Neural progenitor cell (in vitro differentiated cells): Measurements from ENCODE around the gene SLC17A9. TPM values are rescaled to one million over a fixed set of nuclear protein-coding genes. Genes with fewer than 3 reads are reported as not detected.

ENCODE experiments used
- DNase-seq: peaks from one replicate; pipeline ENCODE4 v3.0.0-alpha.2; 2016; ENCODE audit warnings: low spot score
- H2AFZ ChIP-seq: fragments of 200-600 bp; sonication (generic); replicated peaks from 2 replicates; pipeline ENCODE4 v1.6.1; 2016; ENCODE audit warnings: antibody characterized with exemption
- H3F3A ChIP-seq: fragments of 200-600 bp; sonication (generic); 2 replicates; pipeline ENCODE4 v1.6.1; 2016; ENCODE audit warnings: antibody characterized with exemption, low read depth
- H3K27ac ChIP-seq: fragments of 200-600 bp; sonication (generic); 2 replicates; pipeline ENCODE4 v1.5.1; 2016; ENCODE audit warnings: mild to moderate bottlenecking
- H3K27me3 ChIP-seq: fragments of 200-600 bp; sonication (generic); 2 replicates; pipeline ENCODE4 v1.6.1; 2016; ENCODE audit warnings: mild to moderate bottlenecking, moderate library complexity
- H3K36me3 ChIP-seq: fragments of 200-600 bp; sonication (generic); 2 replicates; pipeline ENCODE4 v1.5.1; 2016
- H3K4me1 ChIP-seq: fragments of 200-600 bp; sonication (generic); 2 replicates; pipeline ENCODE4 v1.6.1; 2016; ENCODE audit warnings: mixed run types
- H3K4me2 ChIP-seq: fragments of 200-600 bp; sonication (generic); 2 replicates; pipeline ENCODE4 v1.6.1; 2016
- H3K4me3 ChIP-seq: fragments of 200-600 bp; sonication (generic); 2 replicates; pipeline ENCODE4 v1.5.1; 2016
- H3K79me2 ChIP-seq: fragments of 200-600 bp; sonication (generic); 2 replicates; pipeline ENCODE4 v1.6.1; 2016; ENCODE audit warnings: low read depth
- H3K9ac ChIP-seq: fragments of 200-600 bp; sonication (generic); 2 replicates; pipeline ENCODE4 v1.6.1; 2016
- H3K9me3 ChIP-seq: fragments of 200-600 bp; sonication (generic); 2 replicates; pipeline ENCODE4 v1.5.1; 2016; ENCODE audit warnings: low read depth
- H4K20me1 ChIP-seq: fragments of 200-600 bp; sonication (generic); 2 replicates; pipeline ENCODE4 v1.6.1; 2016; ENCODE audit warnings: low read depth
- H3K27ac Mint-ChIP-seq: 3 replicates; pipeline ENCODE4 v1.8.0; 2021; ENCODE audit warnings: mixed read lengths
- H3K27me3 Mint-ChIP-seq: 2 replicates; pipeline ENCODE4 v1.8.0; 2022; ENCODE audit warnings: low read depth, mild to moderate bottlenecking, inconsistent platforms, moderate library complexity, mixed read lengths; ENCODE audit not compliant: insufficient read depth
- H3K36me3 Mint-ChIP-seq: 3 replicates; pipeline ENCODE4 v1.8.0; 2021; ENCODE audit warnings: mixed read lengths
- H3K4me1 Mint-ChIP-seq: 3 replicates; pipeline ENCODE4 v1.8.0; 2021; ENCODE audit warnings: mixed read lengths
- H3K4me3 Mint-ChIP-seq: 3 replicates; pipeline ENCODE4 v1.8.0; 2021; ENCODE audit warnings: mild to moderate bottlenecking, moderate library complexity, mixed read lengths
- H3K9me3 Mint-ChIP-seq: 3 replicates; pipeline ENCODE4 v1.8.0; 2020; ENCODE audit warnings: mixed read lengths
- CTCF ChIP-seq: fragments of 200-600 bp; sonication (generic); IDR thresholded peaks from 2 replicates; pipeline ENCODE4 v1.5.1; 2017; ENCODE audit warnings: antibody characterized with exemption, mild to moderate bottlenecking
- EZH2 ChIP-seq: fragments of 200-600 bp; sonication (generic); IDR thresholded peaks from 2 replicates; pipeline ENCODE4 v1.6.1; 2017; ENCODE audit warnings: antibody characterized with exemption, mild to moderate bottlenecking, moderate library complexity
- EZH2phosphoT487 ChIP-seq: fragments of 200-600 bp; sonication (generic); IDR thresholded peaks from 2 replicates; pipeline ENCODE4 v1.6.1; 2017; ENCODE audit warnings: antibody characterized with exemption
- total RNA-seq: library from RNA; depleted of rRNA; stranded (reverse); fragments of >200 nt; gene quantifications from 2 replicates; pipeline ENCODE4 v1.2.3, GENCODE V29; 2015; ENCODE audit warnings: low replicate concordance

SLC17A9 gene
- total RNA-seq, 1 donor from 2014 or later, result 0.17 TPM

GRCh38 chr20:62965363-62965771 is 12.9 kb downstream of the SLC17A9 start:
- H3K36me3 ChIP-seq, result no peaks in the 10 kb centered on the region
- Mint-ChIP-seq H3K27me3 (peaks cover 7% of the 10 kb centered on the region), H3K27ac (no peak overlapping the region), H3K9me3 (no peaks in the 10 kb centered on the region), H3K4me1 (peaks cover 4% of the 10 kb centered on the region), H3K4me3 (no peak overlapping the region), H3K36me3 (no peaks in the 10 kb centered on the region)
- H3K9me3 ChIP-seq, result no peaks in the 10 kb centered on the region
- H3K4me1 ChIP-seq, result no peaks in the 10 kb centered on the region
- H3K9ac ChIP-seq, result no peak overlapping the region
- no peak overlapping the region for H3K4me2 ChIP-seq
- H3K27ac ChIP-seq, result no peak overlapping the region
- peaks cover 3% of the 10 kb centered on the region for H3K27me3 ChIP-seq
- TF ChIP-seq EZH2 (no peak), EZH2phosphoT487 (no peak), CTCF (peak; percentile 29)
- H3F3A ChIP-seq, result no peaks in the 10 kb centered on the region
- no peak overlapping the region for H2AFZ ChIP-seq
- H3K4me3 ChIP-seq, result no peak overlapping the region
- no peak for DNase-seq
- H4K20me1 ChIP-seq, result no peaks in the 10 kb centered on the region
- no peaks in the 10 kb centered on the region for H3K79me2 ChIP-seq

DNA sequence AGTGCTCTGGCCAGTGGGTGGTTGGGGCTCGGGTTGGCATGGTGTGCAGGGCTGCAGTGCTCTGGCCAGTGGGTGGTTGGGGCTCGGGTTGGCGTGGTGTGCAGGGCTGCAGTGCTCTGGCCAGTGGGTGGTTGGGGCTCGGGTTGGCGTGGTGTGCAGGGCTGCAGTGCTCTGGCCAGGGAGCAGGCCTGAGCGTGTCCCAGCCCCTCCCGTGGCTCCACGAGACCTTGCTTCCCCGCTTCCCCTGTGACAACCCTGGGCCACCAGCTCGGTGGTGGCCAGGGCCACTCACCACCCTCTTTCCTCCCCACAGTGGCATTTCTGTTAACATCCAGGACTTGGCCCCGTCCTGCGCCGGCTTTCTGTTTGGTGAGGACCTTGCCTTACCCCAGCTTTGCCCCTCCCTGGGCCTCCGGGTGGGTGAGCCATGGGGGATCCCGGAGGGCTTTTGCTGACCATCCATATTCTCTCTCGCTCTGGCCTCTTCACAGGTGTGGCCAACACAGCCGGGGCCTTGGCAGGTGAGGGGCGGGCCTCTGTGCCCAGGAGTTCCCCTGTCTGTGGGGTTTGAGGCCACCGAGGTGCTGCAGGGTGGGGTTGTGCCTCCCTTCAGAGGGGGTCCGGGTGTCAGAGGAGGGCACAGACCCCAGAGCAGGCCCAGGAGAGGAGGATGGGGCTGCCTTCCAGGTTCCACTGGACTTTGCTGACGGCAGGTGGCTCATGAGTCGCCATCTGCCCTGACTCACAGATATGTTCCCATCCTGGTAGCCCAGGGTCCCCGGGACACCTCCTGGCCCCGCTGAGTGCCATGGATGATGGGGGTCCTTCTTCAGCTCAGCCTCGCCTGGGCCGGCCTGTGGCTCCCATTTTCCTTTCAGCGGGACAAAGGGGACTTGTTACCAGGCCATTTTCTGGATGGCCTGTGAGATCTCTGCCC is 14.0 kb downstream of the SLC17A9 start:
- H3K79me2 ChIP-seq, result no peaks in the 10 kb centered on the region
- no peak overlapping the region for H3K27ac ChIP-seq
- Mint-ChIP-seq H3K4me3 (no peak overlapping the region), H3K27ac (no peak overlapping the region), H3K36me3 (no peaks in the 10 kb centered on the region), H3K27me3 (peaks cover 11% of the 10 kb centered on the region), H3K4me1 (peaks cover 7% of the 10 kb centered on the region), H3K9me3 (no peaks in the 10 kb centered on the region)
- TF ChIP-seq CTCF (no peak), EZH2phosphoT487 (no peak), EZH2 (no peak)
- no peaks in the 10 kb centered on the region for H3K4me1 ChIP-seq
- H3K4me2 ChIP-seq, result no peak overlapping the region
- DNase-seq, result no peak
- H3K9ac ChIP-seq, result no peak overlapping the region
- no peaks in the 10 kb centered on the region for H4K20me1 ChIP-seq
- no peaks in the 10 kb centered on the region for H3F3A ChIP-seq
- H3K4me3 ChIP-seq, result no peak overlapping the region
- H3K27me3 ChIP-seq, result peaks cover 8% of the 10 kb centered on the region
- H3K9me3 ChIP-seq, result no peaks in the 10 kb centered on the region
- no peaks in the 10 kb centered on the region for H3K36me3 ChIP-seq
- H2AFZ ChIP-seq, result no peak overlapping the region

GRCh38 chr20:62967149-62967501 is 14.6 kb downstream of the SLC17A9 start:
- no peaks in the 10 kb centered on the region for H3K9me3 Mint-ChIP-seq
- DNase-seq, result no peak
- peaks cover 10% of the 10 kb centered on the region for H3K27me3 ChIP-seq
- no peaks in the 10 kb centered on the region for H3K4me1 ChIP-seq
- no peaks in the 10 kb centered on the region for H3K36me3 ChIP-seq
- H3K27ac ChIP-seq, result no peak overlapping the region
- TF ChIP-seq EZH2, result no peak
- peaks cover 9% of the 10 kb centered on the region for H3K4me1 Mint-ChIP-seq
- no peaks in the 10 kb centered on the region for H4K20me1 ChIP-seq
- no peaks in the 10 kb centered on the region for H3F3A ChIP-seq
- no peak overlapping the region for H3K9ac ChIP-seq
- no peaks in the 10 kb centered on the region for H3K9me3 ChIP-seq
- H3K4me3 ChIP-seq, result no peak overlapping the region
- no peaks in the 10 kb centered on the region for H3K79me2 ChIP-seq
- no peak overlapping the region for H3K4me2 ChIP-seq
- no peak overlapping the region for H2AFZ ChIP-seq
- H3K27ac Mint-ChIP-seq, result no peak overlapping the region
- peaks cover 15% of the 10 kb centered on the region for H3K27me3 Mint-ChIP-seq
- no peak overlapping the region for H3K4me3 Mint-ChIP-seq
- H3K36me3 Mint-ChIP-seq, result no peaks in the 10 kb centered on the region
